SHP77 (cell line): ENCODE data around the gene KRT5.

Experiments used
- DNase-seq, 2 experiments: peaks; one replicate each; lab custom pipeline; 2025; lab: John Stamatoyannopoulos, UW

The KRT5 gene

DNA sequence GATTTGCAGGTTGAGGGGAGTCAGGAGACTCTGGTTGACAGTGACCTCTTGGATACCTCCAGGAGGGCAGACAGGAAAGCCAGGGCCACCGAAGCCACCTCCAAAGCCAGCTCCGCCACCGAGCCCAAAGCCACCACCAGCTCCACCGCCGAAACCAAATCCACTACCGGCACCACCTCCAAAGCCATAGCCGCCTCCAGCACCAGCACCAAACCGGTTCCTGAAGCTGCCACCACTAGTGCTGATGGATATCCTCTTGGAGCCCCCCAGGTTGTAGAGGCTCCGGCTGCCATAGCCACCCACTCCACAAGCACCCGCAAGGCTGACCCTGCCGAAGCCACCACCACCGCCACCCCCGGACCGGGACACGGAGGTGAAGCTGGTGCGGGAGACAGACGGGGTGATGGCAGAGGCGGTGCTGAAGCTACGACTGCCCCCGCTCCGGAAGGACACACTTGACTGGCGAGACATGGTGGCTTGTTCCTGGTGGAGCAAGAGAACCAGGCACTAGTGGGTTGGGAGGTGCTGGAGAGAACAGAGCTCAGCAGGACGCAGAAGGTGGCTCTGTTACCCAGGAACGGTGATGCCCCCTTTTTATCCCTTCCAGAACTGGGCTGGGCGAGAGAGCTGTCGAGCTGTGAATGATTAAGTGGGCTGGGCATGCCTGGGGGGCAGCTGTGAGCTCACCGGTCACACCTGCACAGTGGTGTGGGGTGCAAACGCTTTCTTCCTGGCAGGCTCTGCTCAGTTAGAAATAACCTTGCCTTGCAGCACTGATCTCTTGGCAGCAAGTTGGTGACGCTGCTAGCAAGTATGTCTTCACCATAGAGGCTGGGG lies at the start of gene KRT5:
TSS of gene KRT5 (minus strand) at position 569 of the 837 bp plus-strand sequence. CDS start at position 471, 98 bp downstream.
- DNase-seq, result no peak

DNA sequence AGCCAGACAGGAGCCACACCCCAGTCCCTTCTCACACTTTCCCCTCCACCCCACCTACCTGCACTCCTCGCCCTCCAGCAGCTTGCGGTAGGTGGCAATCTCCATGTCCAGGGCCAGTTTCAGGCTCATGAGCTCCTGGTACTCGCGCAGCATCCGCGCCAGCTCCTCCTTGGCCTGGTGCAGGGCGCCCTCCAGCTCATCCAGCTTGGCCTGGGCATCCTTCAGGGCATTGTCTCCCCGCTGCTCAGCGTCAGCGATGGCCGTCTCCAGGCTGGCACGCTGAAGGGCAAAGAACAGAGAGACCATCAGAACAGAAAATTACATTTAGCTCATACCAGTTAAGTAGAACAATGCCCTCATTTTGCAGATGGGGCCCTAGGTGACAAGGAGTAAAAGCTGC lies 47.9 kb upstream of the KRT5 start:
- no peak for DNase-seq

DNA sequence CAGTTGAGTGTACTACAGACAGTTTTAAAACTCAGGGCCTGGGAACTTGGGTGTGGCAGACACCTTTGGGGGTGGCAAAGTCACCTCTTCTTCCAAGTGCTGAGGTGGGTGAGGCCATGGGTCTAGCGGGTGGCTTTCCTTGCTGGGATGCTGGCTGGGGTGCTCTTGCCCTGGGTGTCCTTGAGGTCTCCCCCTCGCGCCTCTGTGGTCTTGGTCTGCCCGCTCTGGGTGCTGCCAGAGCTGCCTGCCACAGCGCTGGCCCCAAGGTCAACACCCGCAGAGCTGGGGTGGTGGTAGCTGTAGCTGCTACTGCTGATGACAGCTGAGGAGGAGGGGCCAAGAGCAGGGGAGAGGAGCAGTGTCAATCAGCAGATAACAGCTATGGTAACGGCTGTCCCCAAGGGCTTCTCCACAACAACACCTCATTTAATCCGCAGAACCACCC lies 46.7 kb upstream of the KRT5 start:
- no peak for DNase-seq

DNA sequence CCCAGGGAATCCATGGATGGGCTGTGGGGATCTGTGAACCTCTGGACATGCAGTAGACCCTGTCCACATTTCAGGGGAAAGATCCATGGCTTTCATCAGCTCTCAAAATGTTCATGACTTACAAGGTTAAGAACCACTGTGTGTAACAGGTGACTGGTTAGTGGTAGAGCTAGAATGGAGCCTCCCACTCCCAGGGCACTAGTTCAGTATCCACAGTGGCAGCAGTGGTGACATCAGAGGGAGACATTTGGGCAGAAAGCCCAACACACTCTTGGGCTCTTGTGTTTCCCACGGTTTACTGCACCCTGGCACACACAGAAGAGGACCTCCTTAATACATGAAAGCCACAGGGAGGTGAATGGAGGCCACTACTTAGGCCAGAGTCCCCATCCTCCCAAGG lies 44.4 kb upstream of the KRT5 start:
- DNase-seq, result no peak

DNA sequence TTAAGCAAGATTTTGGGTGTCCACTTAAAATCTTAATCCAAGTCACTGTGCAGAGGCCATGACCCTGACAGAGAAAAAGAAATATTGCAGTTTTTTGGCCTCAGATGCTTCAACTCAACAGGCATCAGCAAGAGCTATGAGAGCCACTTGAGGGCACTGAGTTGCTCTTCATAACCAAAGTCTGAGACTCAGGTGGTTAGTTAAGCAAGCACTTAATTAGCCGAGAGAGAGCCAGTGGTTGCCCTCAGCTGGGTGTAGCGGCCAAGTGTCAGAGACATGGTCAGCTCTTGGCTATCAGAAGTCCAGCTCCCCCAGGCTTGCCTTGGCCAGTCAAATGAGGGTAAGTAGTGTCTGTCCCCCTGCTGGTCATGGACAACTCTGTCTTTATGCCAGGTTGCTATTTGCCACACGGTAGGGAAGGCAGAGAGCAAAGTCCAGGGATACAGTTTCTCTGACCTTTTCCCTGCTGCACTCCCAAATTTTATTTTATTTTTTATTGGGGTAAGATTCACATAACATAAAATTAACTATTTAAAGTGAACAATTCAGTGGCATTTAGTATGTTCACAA lies 41.8 kb upstream of the KRT5 start:
- DNase-seq, result peak in 1 of 2 experiments; percentile 4

DNA sequence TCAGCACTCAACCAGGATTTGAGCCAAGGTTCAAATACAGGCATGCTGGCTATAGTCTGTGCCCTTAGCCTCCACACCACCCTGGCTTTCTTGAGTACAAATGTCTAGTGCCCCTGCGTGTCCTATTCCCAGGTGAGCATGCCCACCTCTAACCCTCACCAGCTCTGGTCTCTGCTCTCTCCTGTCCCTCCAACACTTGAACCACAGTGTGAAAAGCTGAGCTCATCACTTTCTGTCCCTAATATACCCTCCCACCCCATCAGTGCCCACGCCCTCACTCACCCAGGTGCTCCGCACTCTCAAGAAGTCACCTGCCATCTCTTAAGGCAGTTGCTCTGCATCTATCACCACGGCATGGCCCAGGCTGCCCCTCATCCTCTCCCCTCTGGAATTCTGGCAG lies 39.8 kb upstream of the KRT5 start:
- no peak for DNase-seq

DNA sequence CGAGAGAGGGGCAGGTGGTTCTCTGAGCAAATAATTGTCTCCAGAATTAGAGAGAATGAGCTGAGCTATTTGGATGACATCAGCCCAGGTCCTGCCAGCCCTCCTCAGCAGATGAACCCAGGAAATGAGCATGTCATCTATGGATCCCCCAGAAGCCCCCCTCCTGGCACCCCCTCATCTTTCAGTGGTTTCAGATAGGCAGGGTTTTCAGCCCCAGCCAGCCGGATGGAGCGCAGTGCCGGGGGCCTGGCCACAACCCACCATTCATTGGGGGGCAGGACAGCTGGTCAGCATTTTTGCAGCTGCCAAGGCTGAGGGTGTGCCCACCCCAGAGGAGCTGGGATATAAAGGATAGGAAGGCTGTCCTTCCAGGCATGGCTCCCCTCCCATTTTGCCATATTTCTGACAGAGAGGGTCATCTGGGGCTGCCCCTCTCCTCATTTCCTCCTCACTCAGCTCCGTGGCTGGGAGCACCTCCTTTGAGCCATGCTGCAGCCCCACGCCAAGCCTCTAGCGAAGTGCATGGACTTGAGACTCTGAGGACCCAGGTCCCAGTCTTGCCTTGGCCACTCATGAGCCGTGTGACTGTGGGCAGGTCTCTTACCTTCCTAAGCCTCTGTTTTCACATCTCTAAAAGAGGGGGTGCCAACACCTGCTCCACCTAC lies 38.7 kb upstream of the KRT5 start:
- DNase-seq, result peak; percentile 21 to 50

DNA sequence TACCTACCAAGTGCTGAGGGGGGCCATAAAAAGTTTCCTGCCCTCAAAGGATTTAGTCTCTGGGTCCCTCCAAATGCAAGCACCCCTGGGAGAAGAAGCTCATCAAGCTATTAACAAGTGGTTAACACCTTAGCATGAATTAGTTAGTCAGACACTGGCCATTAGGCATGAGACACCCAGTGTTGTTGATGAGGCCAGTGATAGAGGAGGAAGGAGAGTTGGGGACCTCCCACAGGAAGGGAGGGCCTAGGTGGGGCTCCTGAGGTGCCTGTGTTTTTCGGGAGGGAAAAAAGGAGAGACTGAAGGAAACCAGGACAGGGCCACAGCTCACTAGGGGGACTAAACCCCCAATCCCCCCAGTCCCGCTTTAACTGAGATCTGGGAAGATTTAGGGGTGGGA lies 37.3 kb upstream of the KRT5 start:
- no peak for DNase-seq

DNA sequence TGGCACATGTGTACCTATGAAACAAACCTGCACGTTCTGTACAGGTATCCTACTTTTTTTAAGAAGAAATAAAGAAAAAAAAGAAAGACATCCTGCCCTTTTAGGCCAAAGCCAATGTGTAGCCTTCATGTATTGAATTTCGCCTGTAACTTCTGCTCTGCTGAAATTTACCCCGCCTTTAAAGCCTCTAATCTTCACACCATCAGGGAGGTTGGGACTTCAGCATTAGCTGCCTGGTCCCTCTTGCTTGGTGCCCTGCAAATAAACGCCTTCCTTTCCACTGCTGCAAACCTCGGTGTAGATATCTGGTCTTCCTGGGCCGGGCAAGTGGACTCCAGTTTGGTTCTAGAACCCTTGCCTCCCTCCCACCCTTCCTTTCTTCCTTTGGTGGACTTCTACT lies 35.4 kb upstream of the KRT5 start:
- DNase-seq, result no peak

DNA sequence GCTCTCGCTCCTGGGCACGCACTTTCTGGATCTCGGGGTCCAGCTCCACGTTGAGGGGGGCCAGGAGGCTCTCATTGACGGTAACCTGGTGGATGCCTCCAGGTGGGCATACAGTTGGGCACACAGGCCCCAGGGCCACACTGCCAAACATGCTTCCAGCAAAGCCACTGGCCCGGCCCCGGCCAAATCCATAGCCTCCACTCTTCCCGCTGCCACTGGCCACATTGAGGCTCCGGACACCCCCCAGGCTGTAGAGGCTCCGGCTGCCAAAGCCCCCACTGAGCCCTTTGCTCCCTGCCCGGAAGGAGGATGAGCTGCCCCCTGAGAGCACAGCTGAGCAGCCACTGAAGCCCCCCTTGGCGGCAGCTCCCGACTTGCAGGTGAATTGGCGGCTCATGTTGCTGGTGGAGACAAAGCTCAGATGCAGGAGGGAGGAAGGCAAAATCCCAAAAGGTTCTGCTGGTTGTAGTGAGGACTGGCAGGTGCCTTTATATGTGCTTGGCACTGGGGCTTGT lies 32.5 kb upstream of the KRT5 start, which contains the start of gene KRT71:
TSS of gene KRT71 (minus strand) at position 465 of the 515 bp plus-strand sequence. CDS start at position 397, 68 bp downstream.
- DNase-seq, result no peak

DNA sequence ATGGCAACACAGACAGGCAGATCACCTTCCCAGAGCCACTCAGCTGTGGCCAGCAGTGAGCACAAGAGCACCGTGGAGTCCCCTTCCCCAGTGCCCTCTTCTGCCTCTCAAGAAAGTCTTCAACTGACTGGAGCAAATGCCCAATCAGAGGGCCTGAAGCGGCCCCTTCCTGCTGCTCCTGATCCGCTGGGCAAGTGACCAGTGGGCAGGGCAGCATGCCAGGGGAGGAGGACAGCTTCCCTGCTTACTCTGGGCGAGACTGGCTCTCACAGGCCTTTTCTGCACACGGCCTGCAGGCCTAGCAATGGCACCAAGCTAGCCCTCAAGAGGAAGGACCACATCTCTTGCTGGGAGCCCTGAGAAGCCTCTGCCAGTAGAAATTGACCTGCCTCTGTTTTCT lies 31.9 kb upstream of the KRT5 start:
- no peak for DNase-seq

DNA sequence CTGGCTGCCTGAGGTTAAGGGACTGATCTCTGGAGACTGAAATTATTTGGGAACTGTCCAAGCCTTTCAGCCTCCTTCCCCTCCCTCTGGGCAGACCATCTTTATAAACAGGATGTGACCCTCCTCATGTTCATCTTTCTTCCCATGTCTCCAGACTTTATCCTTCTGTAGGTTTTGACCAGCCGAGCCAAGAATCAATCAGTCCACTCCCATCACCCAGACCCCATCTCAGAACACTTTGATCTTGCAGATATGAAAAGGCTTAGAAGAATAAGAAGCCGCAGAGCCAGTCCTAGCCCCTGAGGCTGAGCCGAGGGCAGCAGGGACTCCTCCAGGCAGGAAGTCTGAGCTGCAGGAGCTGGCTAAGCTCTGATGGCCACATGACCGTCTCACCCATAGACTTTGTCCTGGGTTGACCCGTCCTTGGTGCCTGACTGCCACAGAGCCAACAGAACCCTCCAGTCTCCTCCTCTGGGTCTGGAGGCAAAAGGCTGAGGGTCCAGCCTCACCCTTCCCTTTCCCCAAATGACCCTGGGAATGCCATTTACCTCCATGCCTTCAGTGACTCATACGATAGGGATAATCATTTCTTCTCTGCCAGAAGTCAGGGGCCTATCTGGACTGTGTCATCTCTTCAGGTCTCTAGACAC lies 31.1 kb upstream of the KRT5 start:
- no peak for DNase-seq

DNA sequence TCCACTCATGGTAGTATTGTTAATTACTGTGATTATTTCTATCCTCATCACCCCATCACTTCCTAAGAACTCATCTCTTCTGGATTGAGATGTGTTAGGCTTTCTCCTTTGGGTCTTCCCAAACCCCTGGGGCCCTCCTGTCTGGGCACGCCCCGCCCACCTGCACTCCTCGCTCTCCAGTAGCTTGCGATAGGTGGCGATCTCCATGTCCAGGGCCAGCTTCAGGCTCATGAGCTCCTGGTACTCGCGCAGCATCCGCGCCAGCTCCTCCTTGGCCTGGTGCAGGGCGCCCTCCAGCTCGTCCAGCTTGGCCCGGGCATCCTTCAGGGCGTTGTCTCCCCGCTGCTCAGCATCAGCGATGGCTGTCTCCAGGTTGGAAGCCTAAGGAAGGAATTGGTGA lies 25.9 kb upstream of the KRT5 start:
- no peak for DNase-seq

DNA sequence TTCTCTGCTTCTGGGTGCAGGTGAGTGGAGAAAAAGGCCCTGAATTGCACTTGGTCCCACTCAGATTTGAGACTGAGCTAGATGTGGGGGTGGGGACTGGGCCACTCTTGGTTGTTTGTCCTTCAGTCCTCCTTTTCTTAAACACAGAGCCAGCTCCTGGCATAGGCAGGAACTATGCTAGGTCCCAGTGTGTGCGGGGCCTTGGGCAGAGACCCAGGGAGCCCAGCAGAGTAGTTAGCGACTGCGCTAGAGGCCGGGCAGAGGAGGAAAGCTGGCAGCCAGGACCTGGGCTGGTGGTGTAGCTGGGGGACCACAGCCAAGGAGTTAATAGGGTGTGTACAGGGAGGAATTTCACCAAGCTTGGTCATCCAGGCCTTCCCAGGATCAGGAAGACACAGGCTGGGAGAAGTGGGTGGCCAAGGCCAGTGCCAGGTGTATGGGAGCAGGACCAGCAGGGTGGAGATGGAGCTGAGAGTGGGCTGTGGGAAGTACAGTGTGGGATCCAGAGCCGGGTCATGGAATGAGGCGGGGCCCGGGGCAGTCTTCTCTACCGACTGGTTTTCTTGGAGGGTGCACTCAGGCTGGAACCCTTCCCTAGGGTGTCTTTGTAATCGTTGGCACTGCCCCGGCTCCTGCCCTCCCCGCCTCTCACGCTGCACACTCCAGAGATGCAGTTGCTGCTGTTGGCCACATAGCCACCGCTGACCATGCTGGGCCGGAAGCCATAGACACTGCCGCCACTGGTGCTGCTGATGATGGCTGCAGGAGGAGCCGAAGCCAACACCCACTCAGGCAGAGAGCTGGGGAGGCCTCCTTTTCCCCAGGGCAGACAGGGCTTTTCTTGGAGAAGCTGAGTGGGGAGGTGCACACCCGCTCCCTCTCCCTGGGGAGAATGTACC lies 24.0 kb upstream of the KRT5 start:
- DNase-seq, result no peak

DNA sequence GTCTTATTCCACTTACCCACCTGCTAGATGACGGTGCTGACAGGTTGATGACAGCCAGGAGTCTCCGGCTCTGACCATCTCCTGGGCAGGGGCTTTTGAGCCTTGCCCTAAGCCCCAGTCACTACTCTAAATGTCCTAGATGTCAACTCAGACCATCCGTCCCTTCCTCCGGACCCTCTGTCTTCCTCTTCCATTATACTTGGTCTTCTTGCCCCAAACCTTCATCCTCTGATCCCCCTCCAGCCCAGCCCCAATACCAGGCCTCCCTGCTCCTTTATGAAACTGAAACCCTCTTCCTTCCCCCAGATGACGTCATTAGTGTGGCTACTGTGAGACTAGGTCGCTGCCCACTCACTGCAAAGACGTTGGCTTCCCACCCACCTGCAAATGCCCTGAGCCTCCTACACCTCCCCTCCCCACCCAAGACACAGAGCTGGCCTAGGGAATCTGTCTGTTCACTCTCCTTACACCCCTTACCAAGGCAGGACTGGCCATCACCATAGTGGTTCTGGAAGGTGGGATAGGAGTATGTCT lies 22.7 kb upstream of the KRT5 start:
- no peak for DNase-seq

DNA sequence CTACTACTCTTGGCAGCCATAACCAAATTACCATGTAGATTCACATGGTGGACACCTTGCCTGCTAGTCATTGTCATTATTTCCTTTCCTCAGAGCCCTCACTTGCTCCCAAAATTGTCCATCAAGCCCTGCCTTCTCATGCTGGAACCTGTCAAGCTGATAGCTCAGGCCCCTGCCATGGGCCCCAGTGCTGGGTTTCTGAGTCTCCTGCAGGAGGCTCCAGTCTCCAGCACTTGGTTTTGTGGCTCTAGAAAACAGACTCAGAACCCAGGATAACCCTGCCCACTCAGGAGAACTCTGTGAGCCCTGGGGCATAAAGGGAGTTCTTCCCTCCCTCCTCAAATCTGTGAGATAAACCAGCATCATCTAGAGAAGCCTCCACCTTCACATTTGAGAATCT lies 22.0 kb upstream of the KRT5 start:
- DNase-seq, result no peak

DNA sequence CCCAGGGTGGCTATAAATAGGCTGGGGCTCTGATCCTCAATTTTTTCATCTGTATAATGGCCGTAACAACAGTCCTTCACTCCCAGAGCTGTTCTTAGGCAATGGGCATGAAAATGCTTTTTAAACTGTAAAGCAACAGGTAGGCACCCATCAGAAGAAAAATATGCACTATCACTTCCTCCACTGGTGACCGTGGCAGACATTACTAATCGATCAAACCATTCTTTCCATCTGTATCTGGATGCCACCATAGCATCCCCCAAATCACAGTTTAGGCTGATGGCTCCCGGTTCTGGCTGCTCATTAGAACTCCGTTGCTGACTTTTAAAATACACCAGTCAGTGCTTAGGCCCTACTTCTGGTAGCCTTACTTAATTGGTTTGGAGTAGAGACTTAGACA lies 21.5 kb upstream of the KRT5 start:
- DNase-seq, result no peak

DNA sequence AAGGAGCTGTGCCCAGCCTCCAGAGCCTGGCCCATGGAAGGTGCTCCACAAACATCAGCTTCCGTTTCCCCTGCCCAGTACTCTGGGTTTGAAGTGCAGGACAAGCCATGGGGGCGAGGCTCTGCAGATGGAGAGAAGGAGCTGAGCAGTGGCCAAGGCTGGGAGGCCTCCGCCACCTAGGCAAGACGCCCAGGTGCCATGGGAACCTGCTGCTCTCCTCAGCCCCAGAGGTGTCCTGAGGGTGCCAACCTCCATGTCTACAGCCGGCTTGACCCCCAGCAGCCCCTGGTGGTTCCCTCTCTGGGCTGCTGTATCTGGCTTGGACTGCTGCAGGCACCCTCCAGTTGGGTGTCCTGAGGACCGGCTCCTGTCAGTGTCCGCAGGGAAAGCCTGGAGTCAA lies 20.3 kb upstream of the KRT5 start:
- no peak for DNase-seq

DNA sequence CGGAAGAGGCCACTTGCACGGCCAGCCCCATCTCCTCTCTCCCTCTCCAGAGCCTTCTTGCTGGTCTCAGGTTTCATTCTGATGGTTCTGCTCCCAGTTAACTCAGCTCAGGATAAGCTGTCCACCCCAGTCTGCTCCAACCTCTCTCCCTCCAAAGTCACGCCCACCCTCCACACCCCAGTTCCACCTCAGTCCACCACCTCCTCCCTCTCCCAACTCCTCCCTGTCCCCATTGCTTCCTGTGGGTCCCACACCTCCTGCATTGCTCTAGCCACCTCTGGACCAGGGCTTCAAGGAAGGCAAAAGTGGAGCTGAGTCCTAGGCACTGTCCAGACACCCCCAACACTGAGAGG lies 19.6 kb upstream of the KRT5 start:
- DNase-seq, result no peak

DNA sequence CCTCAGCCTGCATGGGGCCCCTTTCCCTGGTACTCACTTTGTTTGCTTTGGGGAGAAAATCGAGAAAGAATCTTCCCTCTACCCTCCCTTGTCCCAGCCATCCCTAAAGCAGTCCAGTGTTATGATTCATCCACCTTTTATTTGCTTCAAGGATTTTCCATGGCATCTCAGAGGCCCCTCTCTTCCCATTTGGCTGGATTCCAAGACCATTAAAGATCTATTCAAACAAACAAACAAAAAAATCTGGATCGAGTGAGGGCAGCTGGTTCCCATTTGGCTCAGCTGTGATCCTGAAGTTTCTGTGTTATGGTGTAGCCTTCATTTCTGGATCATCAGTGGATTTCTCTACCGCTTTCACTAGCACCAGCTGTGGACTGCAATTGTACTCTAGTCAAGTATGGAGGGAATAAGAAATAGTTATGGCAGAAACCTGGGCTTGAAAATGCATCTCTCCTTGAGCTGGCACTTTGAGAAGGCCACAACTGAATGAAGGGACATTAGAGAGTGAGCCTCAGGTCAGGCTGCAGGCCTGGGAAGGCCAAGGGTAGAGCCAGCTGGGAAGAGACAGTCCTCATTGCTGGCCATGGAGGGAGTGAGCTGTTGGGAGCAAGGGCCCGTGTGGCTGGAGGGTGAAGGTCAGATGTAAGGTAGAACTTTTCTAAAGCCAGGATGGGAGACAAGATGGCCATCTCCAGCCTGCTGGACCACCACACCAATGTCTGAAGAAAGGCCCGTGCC lies 19.1 kb upstream of the KRT5 start:
- DNase-seq, result no peak
